ENCODE measurements around the gene ZNF547. TPM values are rescaled to one million over a fixed set of nuclear protein-coding genes. Genes with fewer than 3 reads are reported as not detected.

The ZNF547 gene
- total and polyA plus RNA-seq, 2 experiments from 2014 or later, result 1.1 to 4.9 TPM

DNA sequence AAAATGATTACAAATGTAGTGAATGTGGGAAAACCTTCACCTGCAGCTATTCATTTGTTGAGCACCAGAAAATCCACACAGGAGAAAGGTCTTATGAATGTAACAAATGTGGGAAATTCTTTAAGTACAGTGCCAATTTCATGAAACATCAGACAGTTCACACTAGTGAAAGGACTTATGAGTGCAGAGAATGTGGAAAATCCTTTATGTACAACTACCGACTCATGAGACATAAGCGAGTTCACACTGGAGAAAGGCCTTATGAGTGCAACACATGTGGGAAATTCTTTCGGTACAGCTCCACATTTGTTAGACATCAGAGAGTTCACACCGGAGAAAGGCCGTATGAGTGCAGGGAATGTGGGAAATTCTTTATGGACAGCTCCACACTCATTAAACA is 35.5 kb downstream of the ZNF547 start:
- Mint-ChIP-seq H3K27ac (no peak overlapping the region), H3K4me3 (no peak overlapping the region), H3K27me3 (ENCODE audit: insufficient read depth, low read depth, poor library complexity) (no peaks in the 10 kb centered on the region), H3K36me3 (ENCODE audit: low read depth) (peaks cover 49% of the 10 kb centered on the region), H3K4me1 (no peaks in the 10 kb centered on the region), H3K9me3 (peaks cover 25% of the 10 kb centered on the region)
- H2AFZ ChIP-seq, result no peak overlapping the region
- H3K27me3 ChIP-seq (ENCODE audit: insufficient read depth), result no peaks in the 10 kb centered on the region
- TF ChIP-seq JUNB (IDR thresholded peaks at IDR 0.05; ENCODE audit: unreplicated experiment) (no peak), NANOG (IDR thresholded peaks at IDR 0.05; ENCODE audit: borderline replicate concordance) (no peak), EZH2 (IDR thresholded peaks at IDR 0.05; ENCODE audit: low read depth, unreplicated experiment) (no peak), ZNF114 (CRISPR knock-in tag; IDR thresholded peaks at IDR 0.05) (no peak), POLR2AphosphoS5 (IDR thresholded peaks at IDR 0.05; ENCODE audit: low read depth) (no peak), ZNF331 (CRISPR knock-in tag; IDR thresholded peaks at IDR 0.05; ENCODE audit: low read depth) (no peak), ZNF462 (CRISPR knock-in tag; IDR thresholded peaks at IDR 0.05) (no peak)
- TF ChIP-seq, protein P1, sequence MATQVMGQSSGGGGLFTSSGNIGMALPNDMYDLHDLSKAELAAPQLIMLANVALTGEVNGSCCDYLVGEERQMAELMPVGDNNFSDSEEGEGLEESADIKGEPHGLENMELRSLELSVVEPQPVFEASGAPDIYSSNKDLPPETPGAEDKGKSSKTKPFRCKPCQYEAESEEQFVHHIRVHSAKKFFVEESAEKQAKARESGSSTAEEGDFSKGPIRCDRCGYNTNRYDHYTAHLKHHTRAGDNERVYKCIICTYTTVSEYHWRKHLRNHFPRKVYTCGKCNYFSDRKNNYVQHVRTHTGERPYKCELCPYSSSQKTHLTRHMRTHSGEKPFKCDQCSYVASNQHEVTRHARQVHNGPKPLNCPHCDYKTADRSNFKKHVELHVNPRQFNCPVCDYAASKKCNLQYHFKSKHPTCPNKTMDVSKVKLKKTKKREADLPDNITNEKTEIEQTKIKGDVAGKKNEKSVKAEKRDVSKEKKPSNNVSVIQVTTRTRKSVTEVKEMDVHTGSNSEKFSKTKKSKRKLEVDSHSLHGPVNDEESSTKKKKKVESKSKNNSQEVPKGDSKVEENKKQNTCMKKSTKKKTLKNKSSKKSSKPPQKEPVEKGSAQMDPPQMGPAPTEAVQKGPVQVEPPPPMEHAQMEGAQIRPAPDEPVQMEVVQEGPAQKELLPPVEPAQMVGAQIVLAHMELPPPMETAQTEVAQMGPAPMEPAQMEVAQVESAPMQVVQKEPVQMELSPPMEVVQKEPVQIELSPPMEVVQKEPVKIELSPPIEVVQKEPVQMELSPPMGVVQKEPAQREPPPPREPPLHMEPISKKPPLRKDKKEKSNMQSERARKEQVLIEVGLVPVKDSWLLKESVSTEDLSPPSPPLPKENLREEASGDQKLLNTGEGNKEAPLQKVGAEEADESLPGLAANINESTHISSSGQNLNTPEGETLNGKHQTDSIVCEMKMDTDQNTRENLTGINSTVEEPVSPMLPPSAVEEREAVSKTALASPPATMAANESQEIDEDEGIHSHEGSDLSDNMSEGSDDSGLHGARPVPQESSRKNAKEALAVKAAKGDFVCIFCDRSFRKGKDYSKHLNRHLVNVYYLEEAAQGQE (IDR thresholded peaks at IDR 0.05; ENCODE audit: unreplicated experiment), result no peak
- TF ChIP-seq, protein P2, sequence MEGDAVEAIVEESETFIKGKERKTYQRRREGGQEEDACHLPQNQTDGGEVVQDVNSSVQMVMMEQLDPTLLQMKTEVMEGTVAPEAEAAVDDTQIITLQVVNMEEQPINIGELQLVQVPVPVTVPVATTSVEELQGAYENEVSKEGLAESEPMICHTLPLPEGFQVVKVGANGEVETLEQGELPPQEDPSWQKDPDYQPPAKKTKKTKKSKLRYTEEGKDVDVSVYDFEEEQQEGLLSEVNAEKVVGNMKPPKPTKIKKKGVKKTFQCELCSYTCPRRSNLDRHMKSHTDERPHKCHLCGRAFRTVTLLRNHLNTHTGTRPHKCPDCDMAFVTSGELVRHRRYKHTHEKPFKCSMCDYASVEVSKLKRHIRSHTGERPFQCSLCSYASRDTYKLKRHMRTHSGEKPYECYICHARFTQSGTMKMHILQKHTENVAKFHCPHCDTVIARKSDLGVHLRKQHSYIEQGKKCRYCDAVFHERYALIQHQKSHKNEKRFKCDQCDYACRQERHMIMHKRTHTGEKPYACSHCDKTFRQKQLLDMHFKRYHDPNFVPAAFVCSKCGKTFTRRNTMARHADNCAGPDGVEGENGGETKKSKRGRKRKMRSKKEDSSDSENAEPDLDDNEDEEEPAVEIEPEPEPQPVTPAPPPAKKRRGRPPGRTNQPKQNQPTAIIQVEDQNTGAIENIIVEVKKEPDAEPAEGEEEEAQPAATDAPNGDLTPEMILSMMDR (conservative IDR thresholded peaks at IDR 0.05; ENCODE audit: low read depth in 2 of 2), result no peak
- no peak overlapping the region for H3K27ac ChIP-seq (ENCODE audit: low read depth)
- no peaks in the 10 kb centered on the region for H3K9me2 ChIP-seq (ENCODE audit: insufficient read depth)
- no peak overlapping the region for H3K4me3 ChIP-seq
- H3K4me1 ChIP-seq (ENCODE audit: insufficient read depth), result no peaks in the 10 kb centered on the region
- no peaks in the 10 kb centered on the region for H4K20me1 ChIP-seq (replicated peaks; ENCODE audit: insufficient read depth)
- no peak for ATAC-seq
- H3K4me2 ChIP-seq, result no peak overlapping the region
- H3F3A ChIP-seq (replicated peaks; ENCODE audit: low read depth), result no peaks in the 10 kb centered on the region
- no peaks in the 10 kb centered on the region for H3K79me2 ChIP-seq (replicated peaks; ENCODE audit: insufficient read depth)
- peaks cover 8% of the 10 kb centered on the region; the same call in 1 of the 2 replicates for H3K36me3 ChIP-seq (ENCODE audit: insufficient read depth)
- DNase-seq (ENCODE audit: low spot score), result no peak

All from GM23338 (cell line).